HCT116 (cell line): ENCODE measurements around the gene UQCRFS1.
"Not testable (repeated sequence)": the region's sequence is repeated elsewhere in the genome, so short reads cannot be mapped to it uniquely, and the experiment has no call there.

Experiments
- CBX3 ChIP-seq: IDR thresholded peaks from 2 replicates; pipeline ENCODE4 v1.6.1; 2012; ENCODE audit warnings: low read depth
- CEBPB ChIP-seq: IDR thresholded peaks from 2 replicates; pipeline ENCODE4 v1.6.1; 2012; ENCODE audit warnings: low read depth
- EGR1 ChIP-seq: IDR thresholded peaks from 2 replicates; pipeline ENCODE4 v1.6.1; 2012; ENCODE audit warnings: low read depth
- EZH2 ChIP-seq: fragments of 200-600 bp; sonication (generic); IDR thresholded peaks from 2 replicates; pipeline ENCODE4 v1.6.1; 2017; ENCODE audit warnings: antibody characterized with exemption, mixed run types
- EZH2phosphoT487 ChIP-seq: fragments of 200-600 bp; IDR thresholded peaks from 2 replicates; pipeline ENCODE4 v1.6.1; 2018; ENCODE audit warnings: antibody characterized with exemption, borderline replicate concordance
- JUND ChIP-seq: IDR thresholded peaks from 2 replicates; pipeline ENCODE4 v1.6.1; 2012
- POLR2A ChIP-seq: IDR thresholded peaks from 2 replicates; pipeline ENCODE4 v1.7.0; 2011; ENCODE audit warnings: borderline replicate concordance; ENCODE audit not compliant: insufficient read depth, insufficient read length; ENCODE audit errors: extremely low read depth
- POLR2AphosphoS5 ChIP-seq: IDR thresholded peaks from 2 replicates; pipeline ENCODE4 v1.6.1; 2011; ENCODE audit warnings: mild to moderate bottlenecking, low read depth, low read length, moderate library complexity
- ZNF274 ChIP-seq: fragments of 200-500 bp; sonication (Bioruptor generic); IDR thresholded peaks from 2 replicates; pipeline ENCODE4 v1.6.1; 2014; ENCODE audit warnings: mild to moderate bottlenecking, low read depth, low read length, inconsistent platforms
- TF ChIP-seq, protein P1 (sequence below), 3 experiments: fragments of 200-600 bp in 1 of 3; sonication (generic) in 1 of 3; IDR thresholded peaks in 2 of 3; conservative IDR thresholded peaks in 1 of 3; 2 replicates each; pipeline ENCODE4 v1.5.1; 2012 to 2017; ENCODE audit warnings: low read depth in 2 of 3, low read length in 2 of 3, antibody characterized with exemption in 1 of 3, borderline replicate concordance in 1 of 3, control low read depth in 1 of 3, mild to moderate bottlenecking in 1 of 3, mixed read lengths in 1 of 3, mixed run types in 1 of 3, moderate library complexity in 1 of 3; ENCODE audit not compliant: insufficient read depth in 1 of 3

DNA sequence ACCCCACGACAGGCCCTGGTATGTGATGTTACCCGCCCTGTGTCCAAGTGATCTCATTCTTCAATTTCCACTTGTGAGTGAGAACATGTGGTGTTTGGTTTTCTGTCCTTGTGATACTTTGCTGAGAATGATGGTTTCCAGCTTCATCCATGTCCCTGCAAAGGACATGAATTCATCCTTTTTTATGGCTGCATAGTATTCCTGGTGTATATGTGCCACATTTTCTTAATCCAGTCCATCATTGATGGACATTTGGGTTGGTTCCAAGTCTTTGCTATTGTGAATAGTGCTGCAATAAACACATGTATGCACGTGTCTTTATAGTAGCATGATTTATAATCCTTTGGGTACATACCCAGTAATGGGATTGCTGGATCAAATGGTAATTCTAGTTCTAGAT, 36.8 kb upstream of the UQCRFS1 start:
- TF ChIP-seq, protein P1, sequence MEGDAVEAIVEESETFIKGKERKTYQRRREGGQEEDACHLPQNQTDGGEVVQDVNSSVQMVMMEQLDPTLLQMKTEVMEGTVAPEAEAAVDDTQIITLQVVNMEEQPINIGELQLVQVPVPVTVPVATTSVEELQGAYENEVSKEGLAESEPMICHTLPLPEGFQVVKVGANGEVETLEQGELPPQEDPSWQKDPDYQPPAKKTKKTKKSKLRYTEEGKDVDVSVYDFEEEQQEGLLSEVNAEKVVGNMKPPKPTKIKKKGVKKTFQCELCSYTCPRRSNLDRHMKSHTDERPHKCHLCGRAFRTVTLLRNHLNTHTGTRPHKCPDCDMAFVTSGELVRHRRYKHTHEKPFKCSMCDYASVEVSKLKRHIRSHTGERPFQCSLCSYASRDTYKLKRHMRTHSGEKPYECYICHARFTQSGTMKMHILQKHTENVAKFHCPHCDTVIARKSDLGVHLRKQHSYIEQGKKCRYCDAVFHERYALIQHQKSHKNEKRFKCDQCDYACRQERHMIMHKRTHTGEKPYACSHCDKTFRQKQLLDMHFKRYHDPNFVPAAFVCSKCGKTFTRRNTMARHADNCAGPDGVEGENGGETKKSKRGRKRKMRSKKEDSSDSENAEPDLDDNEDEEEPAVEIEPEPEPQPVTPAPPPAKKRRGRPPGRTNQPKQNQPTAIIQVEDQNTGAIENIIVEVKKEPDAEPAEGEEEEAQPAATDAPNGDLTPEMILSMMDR (IDR thresholded peaks at IDR 0.05 in 2 of 3, conservative IDR thresholded peaks at IDR 0.05 in 1 of 3; ENCODE audit: borderline replicate concordance in 1 of 3, insufficient read depth in 1 of 3, low read depth in 2 of 3, low read length in 2 of 3), result not testable (repeated sequence)
- TF ChIP-seq POLR2A, EZH2phosphoT487, ZNF274, CBX3, EZH2, EGR1, POLR2AphosphoS5, JUND, CEBPB: not testable (repeated sequence)
